Endothelial cell of umbilical vein (primary cell): ENCODE data around the gene DCAF6.

ENCODE experiments used
- EZH2 ChIP-seq: IDR thresholded peaks from 2 replicates; pipeline ENCODE4 v1.6.1; 2012; ENCODE audit warnings: borderline replicate concordance, low read depth, mild to moderate bottlenecking, moderate library complexity, low read length, inconsistent platforms; ENCODE audit not compliant: severe bottlenecking
- FOS ChIP-seq: IDR thresholded peaks from 2 replicates; pipeline ENCODE4 v1.6.1; 2011; ENCODE audit warnings: mild to moderate bottlenecking, low read length, moderate library complexity, borderline replicate concordance; ENCODE audit not compliant: insufficient read depth
- GATA2 ChIP-seq: IDR thresholded peaks from 2 replicates; pipeline ENCODE4 v1.7.0; 2011; ENCODE audit warnings: low read depth, mild to moderate bottlenecking, moderate library complexity, mixed read lengths, low read length; ENCODE audit not compliant: insufficient read length, insufficient read depth
- JUN ChIP-seq: IDR thresholded peaks from 2 replicates; pipeline ENCODE4 v1.6.1; 2011; ENCODE audit warnings: borderline replicate concordance, low read depth; ENCODE audit not compliant: insufficient read length, insufficient read depth
- MAX ChIP-seq: IDR thresholded peaks from 2 replicates; pipeline ENCODE4 v1.6.1; 2011; ENCODE audit not compliant: insufficient read depth, insufficient read length
- MYC ChIP-seq: IDR thresholded peaks from one replicate; pipeline ENCODE4 v1.6.1; 2011; ENCODE audit warnings: mild to moderate bottlenecking, low read depth, low read length
- POLR2A ChIP-seq: IDR thresholded peaks from 2 replicates; pipeline ENCODE4 v1.6.1; 2012; ENCODE audit warnings: low read depth, mild to moderate bottlenecking, control low read depth, low read length
- POLR2AphosphoS5 ChIP-seq: IDR thresholded peaks from 2 replicates; pipeline ENCODE4 v1.6.1; 2012; ENCODE audit warnings: low read depth, mild to moderate bottlenecking, control low read depth, low read length, moderate library complexity; ENCODE audit not compliant: insufficient read depth
- TF ChIP-seq, protein P1 (sequence below), 2 donors: IDR thresholded peaks; 1 replicate in 1 of 2; 2 replicates in 1 of 2; pipeline ENCODE4 v1.5.1; 2011; ENCODE audit warnings: low read length in 2 of 2, mild to moderate bottlenecking in 2 of 2, moderate library complexity in 2 of 2, control low read depth in 1 of 2, inconsistent platforms in 1 of 2, low read depth in 1 of 2; ENCODE audit not compliant: insufficient read depth in 1 of 2; ENCODE audit errors: extremely low read depth in 1 of 2

GRCh38 chr1:167968569-167968968 lies 32.1 kb downstream of the DCAF6 start:
- TF ChIP-seq POLR2AphosphoS5 = no peak
- TF ChIP-seq, protein P1, sequence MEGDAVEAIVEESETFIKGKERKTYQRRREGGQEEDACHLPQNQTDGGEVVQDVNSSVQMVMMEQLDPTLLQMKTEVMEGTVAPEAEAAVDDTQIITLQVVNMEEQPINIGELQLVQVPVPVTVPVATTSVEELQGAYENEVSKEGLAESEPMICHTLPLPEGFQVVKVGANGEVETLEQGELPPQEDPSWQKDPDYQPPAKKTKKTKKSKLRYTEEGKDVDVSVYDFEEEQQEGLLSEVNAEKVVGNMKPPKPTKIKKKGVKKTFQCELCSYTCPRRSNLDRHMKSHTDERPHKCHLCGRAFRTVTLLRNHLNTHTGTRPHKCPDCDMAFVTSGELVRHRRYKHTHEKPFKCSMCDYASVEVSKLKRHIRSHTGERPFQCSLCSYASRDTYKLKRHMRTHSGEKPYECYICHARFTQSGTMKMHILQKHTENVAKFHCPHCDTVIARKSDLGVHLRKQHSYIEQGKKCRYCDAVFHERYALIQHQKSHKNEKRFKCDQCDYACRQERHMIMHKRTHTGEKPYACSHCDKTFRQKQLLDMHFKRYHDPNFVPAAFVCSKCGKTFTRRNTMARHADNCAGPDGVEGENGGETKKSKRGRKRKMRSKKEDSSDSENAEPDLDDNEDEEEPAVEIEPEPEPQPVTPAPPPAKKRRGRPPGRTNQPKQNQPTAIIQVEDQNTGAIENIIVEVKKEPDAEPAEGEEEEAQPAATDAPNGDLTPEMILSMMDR (IDR thresholded peaks at IDR 0.05; ENCODE audit: extremely low read depth in 1 of 2, insufficient read depth in 1 of 2, low read depth in 1 of 2, low read length in 2 of 2) = no peak
- TF ChIP-seq POLR2A = no peak
- TF ChIP-seq EZH2 = no peak
- TF ChIP-seq MYC = no peak
- TF ChIP-seq JUN = no peak
- no peak for TF ChIP-seq MAX
- no peak for TF ChIP-seq FOS
- TF ChIP-seq GATA2 = no peak
